Osteocyte (in vitro differentiated cells): ENCODE results near the gene FOXF2. TPM values are rescaled to one million over a fixed set of nuclear protein-coding genes. Genes with fewer than 3 reads are reported as not detected.
"Not testable (repeated sequence)": the region's sequence is repeated elsewhere in the genome, so short reads cannot be mapped to it uniquely, and the experiment has no call there.

Experiments used
- DNase-seq: peaks from one replicate; pipeline ENCODE4 v3.0.0; 2021; ENCODE audit warnings: mixed read lengths; ENCODE audit not compliant: unreplicated experiment; ENCODE audit errors: extremely low spot score
- H3K27ac Mint-ChIP-seq: one replicate; pipeline ENCODE4 v1.8.0; 2021; ENCODE audit warnings: mild to moderate bottlenecking, mixed read lengths; ENCODE audit not compliant: unreplicated experiment
- H3K27me3 Mint-ChIP-seq: one replicate; pipeline ENCODE4 v1.8.0; 2021; ENCODE audit warnings: mixed read lengths; ENCODE audit not compliant: unreplicated experiment
- H3K36me3 Mint-ChIP-seq: one replicate; pipeline ENCODE4 v1.8.0; 2021; ENCODE audit warnings: mixed read lengths; ENCODE audit not compliant: unreplicated experiment
- H3K4me1 Mint-ChIP-seq: one replicate; pipeline ENCODE4 v1.8.0; 2021; ENCODE audit warnings: mixed read lengths; ENCODE audit not compliant: unreplicated experiment
- H3K4me3 Mint-ChIP-seq: one replicate; pipeline ENCODE4 v1.8.0; 2021; ENCODE audit warnings: mild to moderate bottlenecking, moderate library complexity, mixed read lengths; ENCODE audit not compliant: unreplicated experiment
- H3K9me3 Mint-ChIP-seq: one replicate; pipeline ENCODE4 v1.8.0; 2021; ENCODE audit warnings: mixed read lengths; ENCODE audit not compliant: unreplicated experiment
- CTCF ChIP-seq: fragments of 200-600 bp; sonication (generic); IDR thresholded peaks from 2 replicates; pipeline ENCODE4 v1.5.0; 2021; ENCODE audit warnings: antibody characterized with exemption, mild to moderate bottlenecking, moderate library complexity
- total RNA-seq: library from RNA; stranded (reverse); gene quantifications from 2 replicates; pipeline ENCODE4 v1.2.1, GENCODE V29; 2021

FOXF2 gene
- total RNA-seq, 1 donor from 2014 or later: 1.8 TPM

- H3K4me1 Mint-ChIP-seq: peaks cover 2% of the 10 kb centered on the region
- TF ChIP-seq CTCF: no peak
- peaks cover 7% of the 10 kb centered on the region for H3K9me3 Mint-ChIP-seq
Observed at GRCh38 chr6:1368940-1369339, 20.4 kb upstream of the FOXF2 start.

GRCh38 chr6:1369695-1370094 is 19.7 kb upstream of the FOXF2 start:
- not testable (repeated sequence) for DNase-seq, H3K27ac Mint-ChIP-seq, H3K36me3 Mint-ChIP-seq, H3K9me3 Mint-ChIP-seq, H3K4me3 Mint-ChIP-seq, H3K4me1 Mint-ChIP-seq
- H3K27me3 Mint-ChIP-seq: peaks cover 67% of the 10 kb centered on the region

More at GRCh38 chr6:1368940-1369339, 20.4 kb upstream of the FOXF2 start:
- Mint-ChIP-seq H3K36me3 (no peaks in the 10 kb centered on the region), H3K27ac (no peak overlapping the region), H3K4me3 (no peak overlapping the region), H3K27me3 (peaks cover 63% of the 10 kb centered on the region)
- no peak for DNase-seq

- DNase-seq: no peak
- Mint-ChIP-seq H3K4me3 (no peak overlapping the region), H3K27ac (no peak overlapping the region), H3K4me1 (no peaks in the 10 kb centered on the region), H3K36me3 (no peaks in the 10 kb centered on the region), H3K9me3 (peaks cover 7% of the 10 kb centered on the region), H3K27me3 (peaks cover 86% of the 10 kb centered on the region)
- TF ChIP-seq CTCF: no peak
Observed at GRCh38 chr6:1371933-1372332, 17.4 kb upstream of the FOXF2 start.

GRCh38 chr6:1372690-1373089 is 16.7 kb upstream of the FOXF2 start:
- H3K27ac Mint-ChIP-seq: no peak overlapping the region
- no peaks in the 10 kb centered on the region for H3K4me1 Mint-ChIP-seq
- DNase-seq: no peak
- TF ChIP-seq CTCF: no peak
- no peaks in the 10 kb centered on the region for H3K36me3 Mint-ChIP-seq
- H3K9me3 Mint-ChIP-seq: peaks cover 7% of the 10 kb centered on the region
- H3K27me3 Mint-ChIP-seq: peaks cover 90% of the 10 kb centered on the region
- no peak overlapping the region for H3K4me3 Mint-ChIP-seq

DNA sequence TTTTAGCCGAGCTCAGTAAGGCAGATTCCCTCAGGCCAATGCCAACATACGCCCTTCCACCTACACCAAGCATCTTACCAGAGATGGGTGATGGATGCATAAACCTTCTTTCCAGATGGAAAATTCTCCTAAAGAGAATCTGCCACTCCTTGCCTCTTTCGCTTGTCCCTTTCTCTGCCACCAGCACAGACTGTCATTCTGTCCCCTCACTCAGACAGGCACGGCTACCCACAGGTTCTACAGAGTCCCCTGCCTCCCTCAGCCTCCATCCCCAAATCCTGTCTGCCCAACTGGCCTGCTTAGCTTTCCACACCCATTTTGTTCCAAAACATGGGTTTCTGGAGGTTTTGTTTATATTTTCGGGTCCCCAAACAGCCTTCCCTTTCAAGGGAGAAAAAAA is 12.7 kb upstream of the FOXF2 start:
- Mint-ChIP-seq H3K4me3 (no peak overlapping the region), H3K27ac (no peak overlapping the region), H3K9me3 (peaks cover 7% of the 10 kb centered on the region), H3K36me3 (no peaks in the 10 kb centered on the region), H3K27me3 (peaks cover 88% of the 10 kb centered on the region), H3K4me1 (peaks cover 11% of the 10 kb centered on the region)
- no peak for TF ChIP-seq CTCF
- DNase-seq: no peak

DNA sequence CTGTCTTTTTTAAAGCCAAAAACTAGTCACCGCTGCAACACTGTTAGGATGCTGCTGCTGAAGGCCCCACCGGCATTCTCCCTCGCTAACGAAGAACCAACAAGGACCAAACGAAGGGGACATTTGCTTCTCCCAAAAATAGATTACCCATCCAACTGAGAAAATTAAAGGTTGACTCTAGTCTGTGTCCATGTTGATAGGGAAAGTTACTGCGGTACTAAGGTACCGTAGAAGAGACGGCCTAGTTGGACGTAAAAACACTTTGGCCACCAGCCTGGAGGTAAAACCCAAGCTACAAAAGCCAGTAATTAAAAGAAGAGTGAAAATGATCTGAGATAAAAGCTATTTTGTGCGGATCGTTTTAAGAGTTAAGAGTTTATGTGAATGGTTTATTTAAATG is 11.8 kb upstream of the FOXF2 start:
- DNase-seq: no peak
- Mint-ChIP-seq H3K4me1 (peaks cover 13% of the 10 kb centered on the region), H3K27me3 (peaks cover 82% of the 10 kb centered on the region), H3K27ac (no peak overlapping the region), H3K9me3 (peaks cover 3% of the 10 kb centered on the region), H3K4me3 (no peak overlapping the region), H3K36me3 (no peaks in the 10 kb centered on the region)
- TF ChIP-seq CTCF: no peak
